Gastrocnemius medialis (tissue), 4 donors: ENCODE measurements around the gene XKR7.

Experiments used
- POLR2A ChIP-seq, 2 donors: fragments of 450-650 bp; IDR thresholded peaks; one replicate each; pipeline ENCODE4 v1.6.1; 2017; ENCODE audit warnings: antibody characterized with exemption in 2 of 2, mild to moderate bottlenecking in 2 of 2, moderate library complexity in 2 of 2
- TF ChIP-seq, protein P1 (sequence below), 5 experiments: fragments of 450-650 bp in 3 of 5; fragments of 200-600 bp in 2 of 5; sonication (generic) in 2 of 5; IDR thresholded peaks in 4 of 5; conservative IDR thresholded peaks in 1 of 5; 1 replicate in 4 of 5; 2 replicates in 1 of 5; pipeline ENCODE4 v1.5.1; 2016 to 2019; ENCODE audit warnings: antibody characterized with exemption in 5 of 5, mild to moderate bottlenecking in 3 of 5, moderate library complexity in 3 of 5

- TF ChIP-seq, protein P1, sequence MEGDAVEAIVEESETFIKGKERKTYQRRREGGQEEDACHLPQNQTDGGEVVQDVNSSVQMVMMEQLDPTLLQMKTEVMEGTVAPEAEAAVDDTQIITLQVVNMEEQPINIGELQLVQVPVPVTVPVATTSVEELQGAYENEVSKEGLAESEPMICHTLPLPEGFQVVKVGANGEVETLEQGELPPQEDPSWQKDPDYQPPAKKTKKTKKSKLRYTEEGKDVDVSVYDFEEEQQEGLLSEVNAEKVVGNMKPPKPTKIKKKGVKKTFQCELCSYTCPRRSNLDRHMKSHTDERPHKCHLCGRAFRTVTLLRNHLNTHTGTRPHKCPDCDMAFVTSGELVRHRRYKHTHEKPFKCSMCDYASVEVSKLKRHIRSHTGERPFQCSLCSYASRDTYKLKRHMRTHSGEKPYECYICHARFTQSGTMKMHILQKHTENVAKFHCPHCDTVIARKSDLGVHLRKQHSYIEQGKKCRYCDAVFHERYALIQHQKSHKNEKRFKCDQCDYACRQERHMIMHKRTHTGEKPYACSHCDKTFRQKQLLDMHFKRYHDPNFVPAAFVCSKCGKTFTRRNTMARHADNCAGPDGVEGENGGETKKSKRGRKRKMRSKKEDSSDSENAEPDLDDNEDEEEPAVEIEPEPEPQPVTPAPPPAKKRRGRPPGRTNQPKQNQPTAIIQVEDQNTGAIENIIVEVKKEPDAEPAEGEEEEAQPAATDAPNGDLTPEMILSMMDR (IDR thresholded peaks at IDR 0.05 in 4 of 5, conservative IDR thresholded peaks at IDR 0.05 in 1 of 5), result peak; percentile 83 to 97 (median 89)
- TF ChIP-seq POLR2A (IDR thresholded peaks at IDR 0.05), result peak; percentile 72 to 77
Observed at GRCh38 chr20:31951530-31952453, 16.2 kb upstream of the XKR7 start, which contains the start of gene PDRG1.
